Measurements from ENCODE around the gene PALD1.

GRCh38 chr10:70481105-70481504 is 2.5 kb downstream of the PALD1 start:
- TF ChIP-seq, protein P1, sequence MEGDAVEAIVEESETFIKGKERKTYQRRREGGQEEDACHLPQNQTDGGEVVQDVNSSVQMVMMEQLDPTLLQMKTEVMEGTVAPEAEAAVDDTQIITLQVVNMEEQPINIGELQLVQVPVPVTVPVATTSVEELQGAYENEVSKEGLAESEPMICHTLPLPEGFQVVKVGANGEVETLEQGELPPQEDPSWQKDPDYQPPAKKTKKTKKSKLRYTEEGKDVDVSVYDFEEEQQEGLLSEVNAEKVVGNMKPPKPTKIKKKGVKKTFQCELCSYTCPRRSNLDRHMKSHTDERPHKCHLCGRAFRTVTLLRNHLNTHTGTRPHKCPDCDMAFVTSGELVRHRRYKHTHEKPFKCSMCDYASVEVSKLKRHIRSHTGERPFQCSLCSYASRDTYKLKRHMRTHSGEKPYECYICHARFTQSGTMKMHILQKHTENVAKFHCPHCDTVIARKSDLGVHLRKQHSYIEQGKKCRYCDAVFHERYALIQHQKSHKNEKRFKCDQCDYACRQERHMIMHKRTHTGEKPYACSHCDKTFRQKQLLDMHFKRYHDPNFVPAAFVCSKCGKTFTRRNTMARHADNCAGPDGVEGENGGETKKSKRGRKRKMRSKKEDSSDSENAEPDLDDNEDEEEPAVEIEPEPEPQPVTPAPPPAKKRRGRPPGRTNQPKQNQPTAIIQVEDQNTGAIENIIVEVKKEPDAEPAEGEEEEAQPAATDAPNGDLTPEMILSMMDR (IDR thresholded peaks at IDR 0.05; ENCODE audit: insufficient read depth, low read depth, low read length) = no peak
- TF ChIP-seq EZH2 (IDR thresholded peaks at IDR 0.05; ENCODE audit: insufficient read depth, low read length) = no peak
